ENCODE measurements around the gene RPS6KL1. TPM values are rescaled to one million over a fixed set of nuclear protein-coding genes. Genes with fewer than 3 reads are reported as not detected.
"Not testable (repeated sequence)": the region's sequence is repeated elsewhere in the genome, so short reads cannot be mapped to it uniquely, and the experiment has no call there.

Gene RPS6KL1
- total and polyA plus RNA-seq, 8 donors = 4.0 to 23.8 (median 7.2) TPM

GRCh38 chr14:74934041-74934440 lies 11.0 kb upstream of the RPS6KL1 start:
- H3K4me1 ChIP-seq = no peaks in the 10 kb centered on the region
- H3K4me3 ChIP-seq = no peak overlapping the region
- 32 to 49% methylated on average over 4 of the region's 4 CpGs for WGBS, 2 donors
- ATAC-seq = peak in 1 of 4 donors; percentile 33
- H3K27me3 ChIP-seq = no peaks in the 10 kb centered on the region
- no peak for FAIRE-seq
- TF ChIP-seq CTCF (IDR thresholded peaks at IDR 0.05) = no peak
- H3K9me3 ChIP-seq = no peaks in the 10 kb centered on the region
- DNase-seq = no peak
- intact Hi-C loops (cut with DNase I) = no loop called here
- H3K27ac ChIP-seq = no peak overlapping the region
- no peaks in the 10 kb centered on the region for H3K36me3 ChIP-seq

- intact Hi-C loops (cut with DNase I); FAIRE-seq; H3K9me3 ChIP-seq: not testable (repeated sequence)
Measured at GRCh38 chr14:74932936-74933335, 9.9 kb upstream of the RPS6KL1 start.

GRCh38 chr14:74932401-74932901 lies 9.4 kb upstream of the RPS6KL1 start:
- peak in 1 of 6 donors; percentile 7 for DNase-seq
- Histone ChIP-seq H3K4me1 (no peaks in the 10 kb centered on the region), H3K27ac (no peak overlapping the region), H3K4me3 (no peak overlapping the region), H3K27me3 (no peaks in the 10 kb centered on the region), H3K36me3 (no peaks in the 10 kb centered on the region), H3K9me3 (no peaks in the 10 kb centered on the region)
- FAIRE-seq = no peak
- ATAC-seq = peak in 3 of 4 donors; percentile 24 to 40 (median 38)
- 27 to 32% methylated on average over 6 of the region's 6 CpGs for WGBS, 2 donors
- no peak for TF ChIP-seq CTCF (IDR thresholded peaks at IDR 0.05)
- intact Hi-C loops (cut with DNase I) = no loop called here

More at GRCh38 chr14:74932936-74933335, 9.9 kb upstream of the RPS6KL1 start:
- not testable (repeated sequence) for ATAC-seq, H3K36me3 ChIP-seq, H3K27me3 ChIP-seq, DNase-seq, H3K27ac ChIP-seq, H3K4me3 ChIP-seq, H3K4me1 ChIP-seq
- 63 to 80% methylated on average over 4 of the region's 4 CpGs for WGBS, 2 donors

GRCh38 chr14:74931744-74932143 lies 8.7 kb upstream of the RPS6KL1 start:
- 76 to 79% methylated on average over 9 of the region's 9 CpGs for WGBS, 2 donors
- DNase-seq; H3K9me3 ChIP-seq; H3K36me3 ChIP-seq; intact Hi-C loops (cut with DNase I); H3K4me3 ChIP-seq; H3K27me3 ChIP-seq; H3K27ac ChIP-seq; H3K4me1 ChIP-seq; FAIRE-seq; ATAC-seq: not testable (repeated sequence)

- H3K4me3 ChIP-seq = no peak overlapping the region
- ATAC-seq = no peak
- H3K4me1 ChIP-seq = no peaks in the 10 kb centered on the region
- no peak overlapping the region for H3K27ac ChIP-seq
- no peaks in the 10 kb centered on the region for H3K36me3 ChIP-seq
- 63 to 65% methylated on average over 6 of the region's 6 CpGs for WGBS, 2 donors
- no peaks in the 10 kb centered on the region for H3K9me3 ChIP-seq
- no peak for DNase-seq
- intact Hi-C loops (cut with DNase I) = no loop called here
- H3K27me3 ChIP-seq = no peaks in the 10 kb centered on the region
- no peak for TF ChIP-seq CTCF (IDR thresholded peaks at IDR 0.05)
- no peak for FAIRE-seq
Measured at GRCh38 chr14:74929242-74929641, 6.2 kb upstream of the RPS6KL1 start.

- no peaks in the 10 kb centered on the region for H3K4me1 ChIP-seq
- H3K4me3 ChIP-seq = no peak overlapping the region
- no peaks in the 10 kb centered on the region for H3K36me3 ChIP-seq
- WGBS, 2 donors = 28 to 30% methylated on average over 6 of the region's 6 CpGs
- no peak overlapping the region for H3K27ac ChIP-seq
- DNase-seq (no peak), ATAC-seq (no peak), FAIRE-seq (no peak)
- intact Hi-C loops (cut with DNase I) = no loop called here
- H3K27me3 ChIP-seq = no peaks in the 10 kb centered on the region
- no peak for TF ChIP-seq CTCF (IDR thresholded peaks at IDR 0.05)
- H3K9me3 ChIP-seq = no peaks in the 10 kb centered on the region
Measured at GRCh38 chr14:74927225-74927624, 4.2 kb upstream of the RPS6KL1 start.

All from pancreas (tissue), 10 donors.